Sigmoid colon (tissue), 7 donors: ENCODE data around the gene AP2A2. TPM values are rescaled to one million over a fixed set of nuclear protein-coding genes. Genes with fewer than 3 reads are reported as not detected.

ENCODE experiments used
- DNase-seq: peaks from one replicate; pipeline ENCODE4 v3.0.0-alpha.2; 2019
- H3K27ac ChIP-seq, 4 donors: fragments of 200-600 bp; sonication (generic); one replicate each; pipeline ENCODE4 v1.5.1; 2016 to 2019; ENCODE audit warnings: mild to moderate bottlenecking in 1 of 4
- H3K27me3 ChIP-seq, 3 donors: fragments of 200-600 bp; sonication (generic); one replicate each; pipeline ENCODE4 v1.5.1; 2019; ENCODE audit warnings: mild to moderate bottlenecking in 1 of 3
- H3K36me3 ChIP-seq, 4 donors: fragments of 200-600 bp; sonication (generic); one replicate each; pipeline ENCODE4 v1.5.1; 2016 to 2019
- H3K4me1 ChIP-seq, 4 donors: fragments of 200-600 bp; sonication (generic); one replicate each; pipeline ENCODE4 v1.5.1; 2017 to 2019
- H3K4me3 ChIP-seq, 4 donors: fragments of 200-600 bp; sonication (generic); one replicate each; pipeline ENCODE4 v1.5.1; 2017 to 2019; ENCODE audit warnings: mild to moderate bottlenecking in 2 of 4, moderate library complexity in 1 of 4
- H3K9me3 ChIP-seq, 4 donors: fragments of 200-600 bp in 3 of 4; sonication (generic) in 3 of 4; one replicate each; pipeline versions ENCODE4 v1.5.1 to v1.6.1; 2013 to 2019
- EP300 ChIP-seq, 4 donors: sonication (generic); formaldehyde crosslinking; IDR thresholded peaks; one replicate each; pipeline ENCODE4 v1.6.1; 2017; ENCODE audit warnings: antibody characterized with exemption in 4 of 4
- POLR2A ChIP-seq, 2 donors: fragments of 450-650 bp; IDR thresholded peaks; one replicate each; pipeline ENCODE4 v1.6.1; 2016; ENCODE audit warnings: antibody characterized with exemption in 2 of 2, mild to moderate bottlenecking in 2 of 2, moderate library complexity in 2 of 2
- POLR2AphosphoS5 ChIP-seq, 4 donors: sonication (generic); formaldehyde crosslinking; IDR thresholded peaks; one replicate each; pipeline ENCODE4 v1.6.1; 2017; ENCODE audit warnings: antibody characterized with exemption in 4 of 4
- WGBS, 2 donors: extraction: QIAGEN DNeasy Blood & Tissue Kit; methylation state at CpG; one replicate each; pipeline ENCODE4 v1.1.7; 2013; 5-methylcytosine and 5-hydroxymethylcytosine counted together
- intact Hi-C: fragments of 100-400 bp; cut with DNase I; formaldehyde crosslinking; loops from one replicate; pipeline ENCODE4 v1.15.1; 2023
- polyA plus RNA-seq, 3 donors: library from polyadenylated mRNA; stranded (reverse); fragments of 200-250 nt; gene quantifications; one replicate each; pipeline ENCODE4 v1.2.3, GENCODE V29; 2013
- total RNA-seq, 4 donors: library from RNA; depleted of rRNA; stranded (reverse); fragments of >200 nt; gene quantifications; one replicate each; pipeline ENCODE4 v1.1.0, GENCODE V29; 2016
- TF ChIP-seq, protein P1 (sequence below), 4 experiments: fragments of 450-650 bp in 3 of 4; fragments of 200-600 bp in 1 of 4; IDR thresholded peaks; one replicate each; pipeline ENCODE4 v1.5.1; 2016 to 2019; ENCODE audit warnings: antibody characterized with exemption in 4 of 4, mild to moderate bottlenecking in 3 of 4, moderate library complexity in 2 of 4
- donor health status: healthy with polysubstance abuse.
- donor health status: Bipolar disorder and iron deficiency.
- donor health status: healthy.

AP2A2 gene
- total and polyA plus RNA-seq, 7 donors = 21.0 to 78.4 (median 47.0) TPM

DNA sequence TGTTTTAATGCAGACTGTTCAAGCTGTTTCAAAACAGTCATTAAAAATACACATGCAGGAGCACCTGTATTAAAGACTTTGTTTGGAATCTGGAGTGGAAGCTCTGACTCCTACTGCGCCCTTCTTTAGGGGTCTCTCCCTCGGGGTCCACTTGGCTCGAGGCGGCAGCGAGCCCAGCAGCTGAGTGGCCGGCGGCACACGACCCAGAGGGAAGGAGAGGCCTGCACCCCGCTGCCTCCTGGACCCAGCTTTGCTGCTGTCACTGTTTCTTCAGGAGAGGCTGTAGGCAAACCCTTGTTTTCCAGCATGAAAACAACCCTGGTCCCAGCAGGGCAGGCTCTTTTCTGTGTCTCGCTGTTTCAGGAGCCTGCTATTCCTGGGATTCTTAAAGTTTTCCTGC lies 81.6 kb downstream of the AP2A2 start:
- intact Hi-C loops = no loop called here
- no peak overlapping the region for H3K27ac ChIP-seq
- no peak overlapping the region for H3K4me3 ChIP-seq
- WGBS, 2 donors = 96% methylated on average over 10 of the region's 10 CpGs
- DNase-seq = no peak
- no peaks in the 10 kb centered on the region for H3K4me1 ChIP-seq
- H3K9me3 ChIP-seq = no peaks in the 10 kb centered on the region
- H3K36me3 ChIP-seq = peaks cover 9 to 94% (median 63%) of the 10 kb centered on the region in 4 donors
- TF ChIP-seq POLR2A (IDR thresholded peaks at IDR 0.05) = no peak
- TF ChIP-seq, protein P1, sequence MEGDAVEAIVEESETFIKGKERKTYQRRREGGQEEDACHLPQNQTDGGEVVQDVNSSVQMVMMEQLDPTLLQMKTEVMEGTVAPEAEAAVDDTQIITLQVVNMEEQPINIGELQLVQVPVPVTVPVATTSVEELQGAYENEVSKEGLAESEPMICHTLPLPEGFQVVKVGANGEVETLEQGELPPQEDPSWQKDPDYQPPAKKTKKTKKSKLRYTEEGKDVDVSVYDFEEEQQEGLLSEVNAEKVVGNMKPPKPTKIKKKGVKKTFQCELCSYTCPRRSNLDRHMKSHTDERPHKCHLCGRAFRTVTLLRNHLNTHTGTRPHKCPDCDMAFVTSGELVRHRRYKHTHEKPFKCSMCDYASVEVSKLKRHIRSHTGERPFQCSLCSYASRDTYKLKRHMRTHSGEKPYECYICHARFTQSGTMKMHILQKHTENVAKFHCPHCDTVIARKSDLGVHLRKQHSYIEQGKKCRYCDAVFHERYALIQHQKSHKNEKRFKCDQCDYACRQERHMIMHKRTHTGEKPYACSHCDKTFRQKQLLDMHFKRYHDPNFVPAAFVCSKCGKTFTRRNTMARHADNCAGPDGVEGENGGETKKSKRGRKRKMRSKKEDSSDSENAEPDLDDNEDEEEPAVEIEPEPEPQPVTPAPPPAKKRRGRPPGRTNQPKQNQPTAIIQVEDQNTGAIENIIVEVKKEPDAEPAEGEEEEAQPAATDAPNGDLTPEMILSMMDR (IDR thresholded peaks at IDR 0.05) = no peak
- TF ChIP-seq POLR2AphosphoS5 (IDR thresholded peaks at IDR 0.05) = no peak
- TF ChIP-seq EP300 (IDR thresholded peaks at IDR 0.05) = no peak
- no peaks in the 10 kb centered on the region for H3K27me3 ChIP-seq

DNA sequence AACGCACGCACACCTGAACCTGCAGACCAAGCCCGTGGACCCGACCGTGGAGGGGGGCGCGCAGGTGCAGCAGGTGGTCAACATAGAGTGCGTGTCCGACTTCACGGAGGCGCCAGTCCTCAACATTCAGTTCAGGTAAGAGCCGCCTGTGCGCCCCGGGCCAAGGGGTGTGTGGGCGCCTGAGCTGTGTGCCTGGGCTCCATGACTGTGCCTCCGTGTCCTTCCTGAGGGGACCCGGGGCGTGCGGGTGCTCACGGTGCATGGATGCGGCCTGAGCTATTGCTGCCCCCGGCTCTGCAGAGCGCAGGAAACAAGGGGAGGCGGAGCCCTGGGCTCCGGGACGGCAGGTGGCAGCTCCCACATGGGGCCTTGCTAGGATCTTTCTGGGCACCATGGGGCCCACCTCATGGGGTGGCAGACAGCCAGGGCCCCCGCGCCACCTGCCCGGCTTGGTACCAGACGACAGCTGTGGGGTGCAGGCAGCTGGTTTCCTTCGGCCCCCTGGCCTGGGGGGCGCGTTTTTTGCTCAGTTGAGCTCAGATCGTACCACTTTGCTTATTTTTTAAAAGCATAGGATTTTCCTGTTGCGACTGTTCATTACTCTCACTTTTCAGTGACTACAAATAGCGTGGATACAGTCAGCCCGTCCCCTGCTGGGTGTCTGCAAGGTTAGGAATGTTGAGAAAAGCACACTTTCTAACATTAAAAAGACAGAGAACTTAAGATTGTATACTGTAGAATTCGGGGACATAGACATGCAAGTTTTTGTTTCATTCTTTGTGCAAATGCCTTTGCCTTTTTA lies 82.5 kb downstream of the AP2A2 start:
- 95% methylated on average over 38 of the region's 38 CpGs for WGBS, 2 donors
- intact Hi-C loops = no loop called here
- TF ChIP-seq, protein P1 (IDR thresholded peaks at IDR 0.05) = no peak
- TF ChIP-seq EP300 (IDR thresholded peaks at IDR 0.05) (no peak), POLR2AphosphoS5 (IDR thresholded peaks at IDR 0.05) (no peak), POLR2A (IDR thresholded peaks at IDR 0.05) (no peak)
- Histone ChIP-seq H3K4me3 (no peak overlapping the region), H3K36me3 (peaks cover 9 to 90% (median 55%) of the 10 kb centered on the region in 4 donors), H3K4me1 (no peaks in the 10 kb centered on the region), H3K9me3 (no peaks in the 10 kb centered on the region), H3K27ac (no peak overlapping the region), H3K27me3 (no peaks in the 10 kb centered on the region)
- no peak for DNase-seq

DNA sequence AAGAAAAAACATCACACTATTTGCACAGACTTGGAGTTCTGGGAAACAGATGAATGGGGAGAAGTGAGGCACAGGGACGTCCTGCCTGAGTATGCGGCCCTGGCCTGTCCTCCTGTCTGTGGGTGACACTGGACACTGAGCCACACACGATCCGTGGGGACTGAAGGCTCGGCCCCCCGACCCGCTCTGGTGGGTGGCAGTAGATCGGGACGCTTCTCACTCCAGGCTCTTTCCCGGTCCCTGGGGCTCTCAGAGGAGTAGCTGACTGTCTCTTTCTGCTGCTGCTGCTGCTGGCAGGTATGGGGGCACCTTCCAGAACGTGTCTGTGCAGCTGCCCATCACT lies 83.1 kb downstream of the AP2A2 start:
- no peak for DNase-seq
- Histone ChIP-seq H3K27me3 (no peaks in the 10 kb centered on the region), H3K9me3 (no peaks in the 10 kb centered on the region), H3K4me1 (no peaks in the 10 kb centered on the region), H3K36me3 (peaks cover 9 to 84% (median 55%) of the 10 kb centered on the region in 4 donors), H3K27ac (no peak overlapping the region), H3K4me3 (no peak overlapping the region)
- intact Hi-C loops = no loop called here
- WGBS, 2 donors = 94 to 96% methylated on average over 11 of the region's 11 CpGs
- TF ChIP-seq EP300 (IDR thresholded peaks at IDR 0.05) (no peak), POLR2AphosphoS5 (IDR thresholded peaks at IDR 0.05) (no peak), POLR2A (IDR thresholded peaks at IDR 0.05) (no peak)
- TF ChIP-seq, protein P1 (IDR thresholded peaks at IDR 0.05) = no peak

DNA sequence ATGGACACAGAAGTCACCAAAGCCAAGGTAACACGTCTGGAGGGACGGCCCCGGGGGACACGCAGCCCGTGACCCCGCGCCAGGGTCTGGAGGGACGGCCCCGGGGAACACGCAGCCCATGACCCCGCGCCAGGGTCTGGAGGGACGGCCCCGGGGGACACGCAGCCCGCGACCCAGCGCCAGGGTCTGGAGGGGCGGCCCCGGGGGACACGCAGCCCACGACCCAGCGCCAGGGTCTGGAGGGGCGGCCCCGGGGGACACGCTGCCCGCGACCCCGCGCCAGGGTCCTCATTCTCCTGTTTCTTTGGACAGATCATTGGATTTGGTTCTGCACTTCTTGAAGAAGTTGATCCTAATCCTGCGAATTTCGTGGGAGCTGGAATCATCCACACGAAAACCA lies 83.7 kb downstream of the AP2A2 start:
- no peak for TF ChIP-seq POLR2A (IDR thresholded peaks at IDR 0.05)
- TF ChIP-seq, protein P1 (IDR thresholded peaks at IDR 0.05) = no peak
- no peak for TF ChIP-seq EP300 (IDR thresholded peaks at IDR 0.05)
- TF ChIP-seq POLR2AphosphoS5 (IDR thresholded peaks at IDR 0.05) = no peak
- H3K4me3 ChIP-seq = no peak overlapping the region
- H3K9me3 ChIP-seq = no peaks in the 10 kb centered on the region
- no peak for DNase-seq
- peaks cover 9 to 78% (median 52%) of the 10 kb centered on the region in 4 donors for H3K36me3 ChIP-seq
- no peak overlapping the region for H3K27ac ChIP-seq
- 93 to 96% methylated on average over 33 of the region's 33 CpGs for WGBS, 2 donors
- H3K27me3 ChIP-seq = no peaks in the 10 kb centered on the region
- intact Hi-C loops = no loop called here
- no peaks in the 10 kb centered on the region for H3K4me1 ChIP-seq
